Measurements from ENCODE around the gene CTCFL. TPM values are rescaled to one million over a fixed set of nuclear protein-coding genes. Genes with fewer than 3 reads are reported as not detected.
A peak's percentile ranks its signal among the peaks of the same experiment; 100 is the strongest.

Gene CTCFL
- total and polyA plus RNA-seq, 10 donors = 0.23 to 0.45 (median 0.26) TPM; not detected in 7

DNA sequence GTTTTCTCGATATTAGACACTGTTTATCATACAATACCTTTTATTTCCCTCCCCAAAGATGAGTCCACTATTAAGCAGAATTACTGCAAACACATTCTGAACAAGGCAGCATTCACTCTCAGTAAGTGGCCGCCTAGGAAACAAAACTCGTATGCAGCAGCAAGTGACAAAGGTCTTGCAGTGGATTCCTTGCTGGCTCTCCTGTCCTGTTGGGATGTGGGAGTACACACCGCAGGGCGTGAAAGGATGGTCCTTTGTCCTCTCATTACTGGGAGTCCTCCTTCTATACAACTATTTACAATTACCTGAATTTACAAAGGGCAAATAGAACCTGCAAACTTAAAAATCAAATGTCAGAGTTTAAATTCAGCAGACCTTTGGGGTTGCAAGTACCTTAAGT lies 16.1 kb downstream of the CTCFL start:
- WGBS, 5 donors = 80 to 89% (median 84%) methylated on average over 5 of the region's 5 CpGs
- DNase-seq = no peak
- no peaks in the 10 kb centered on the region for H3K36me3 ChIP-seq
- intact Hi-C loops (cut with DNase I; ENCODE audit: low total_unique reads) = no loop called here
- peaks cover 0 to 25% (median 6%) of the 10 kb centered on the region in 6 donors for H3K4me1 ChIP-seq
- H3K4me3 ChIP-seq = no peak overlapping the region
- no peaks in the 10 kb centered on the region for H3K9me3 ChIP-seq
- TF ChIP-seq, protein P1, sequence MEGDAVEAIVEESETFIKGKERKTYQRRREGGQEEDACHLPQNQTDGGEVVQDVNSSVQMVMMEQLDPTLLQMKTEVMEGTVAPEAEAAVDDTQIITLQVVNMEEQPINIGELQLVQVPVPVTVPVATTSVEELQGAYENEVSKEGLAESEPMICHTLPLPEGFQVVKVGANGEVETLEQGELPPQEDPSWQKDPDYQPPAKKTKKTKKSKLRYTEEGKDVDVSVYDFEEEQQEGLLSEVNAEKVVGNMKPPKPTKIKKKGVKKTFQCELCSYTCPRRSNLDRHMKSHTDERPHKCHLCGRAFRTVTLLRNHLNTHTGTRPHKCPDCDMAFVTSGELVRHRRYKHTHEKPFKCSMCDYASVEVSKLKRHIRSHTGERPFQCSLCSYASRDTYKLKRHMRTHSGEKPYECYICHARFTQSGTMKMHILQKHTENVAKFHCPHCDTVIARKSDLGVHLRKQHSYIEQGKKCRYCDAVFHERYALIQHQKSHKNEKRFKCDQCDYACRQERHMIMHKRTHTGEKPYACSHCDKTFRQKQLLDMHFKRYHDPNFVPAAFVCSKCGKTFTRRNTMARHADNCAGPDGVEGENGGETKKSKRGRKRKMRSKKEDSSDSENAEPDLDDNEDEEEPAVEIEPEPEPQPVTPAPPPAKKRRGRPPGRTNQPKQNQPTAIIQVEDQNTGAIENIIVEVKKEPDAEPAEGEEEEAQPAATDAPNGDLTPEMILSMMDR (IDR thresholded peaks at IDR 0.05 in 8 of 11, conservative IDR thresholded peaks at IDR 0.05 in 3 of 11) = no peak
- TF ChIP-seq POLR2A (IDR thresholded peaks at IDR 0.05) (no peak), POLR2AphosphoS5 (IDR thresholded peaks at IDR 0.05) (no peak)
- H3K27ac ChIP-seq = no peak overlapping the region
- peaks cover 0 to 28% (median 0%) of the 10 kb centered on the region in 7 donors for H3K27me3 ChIP-seq (replicated peaks in 1 of 7)

GRCh38 chr20:57508381-57508780 lies 16.6 kb downstream of the CTCFL start:
- Histone ChIP-seq H3K36me3 (no peaks in the 10 kb centered on the region), H3K4me1 (peaks cover 0 to 28% (median 10%) of the 10 kb centered on the region in 6 donors), H3K4me3 (no peak overlapping the region), H3K27me3 (replicated peaks in 1 of 7) (peaks cover 0 to 28% (median 0%) of the 10 kb centered on the region in 7 donors), H3K27ac (no peak overlapping the region), H3K9me3 (no peaks in the 10 kb centered on the region)
- 60 to 72% (median 66%) methylated on average over 8 of the region's 8 CpGs for WGBS, 5 donors
- DNase-seq = no peak
- intact Hi-C loops (cut with DNase I; ENCODE audit: low total_unique reads) = no loop called here
- no peak for TF ChIP-seq POLR2A (IDR thresholded peaks at IDR 0.05)
- TF ChIP-seq, protein P1 (IDR thresholded peaks at IDR 0.05 in 8 of 11, conservative IDR thresholded peaks at IDR 0.05 in 3 of 11) = no peak
- TF ChIP-seq POLR2AphosphoS5 (IDR thresholded peaks at IDR 0.05) = no peak

DNA sequence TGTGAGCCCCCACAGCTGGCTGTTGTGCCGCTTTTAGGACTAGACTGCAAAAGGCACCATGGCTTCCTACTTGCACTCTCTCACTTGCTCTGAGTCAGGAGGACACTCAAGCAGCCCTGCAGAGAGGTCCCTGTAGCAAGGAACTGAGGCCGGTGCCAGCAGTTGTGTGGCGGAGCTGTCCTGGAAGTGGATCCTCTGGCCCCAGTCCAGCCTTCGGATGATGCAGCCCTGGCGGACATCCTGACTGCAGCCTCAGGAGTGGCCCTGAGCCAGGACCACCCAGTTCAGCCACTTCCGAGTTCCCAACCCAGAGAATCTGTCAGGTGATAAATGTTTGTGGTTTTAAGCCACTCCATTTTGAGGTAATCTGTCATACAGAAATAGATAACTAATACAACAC lies 17.5 kb downstream of the CTCFL start:
- Histone ChIP-seq H3K27me3 (replicated peaks in 1 of 7) (peaks cover 0 to 28% (median 0%) of the 10 kb centered on the region in 7 donors), H3K9me3 (no peaks in the 10 kb centered on the region), H3K27ac (no peak overlapping the region), H3K36me3 (no peaks in the 10 kb centered on the region), H3K4me1 (peaks cover 0 to 37% (median 19%) of the 10 kb centered on the region in 6 donors), H3K4me3 (no peak overlapping the region)
- intact Hi-C loops (cut with DNase I; ENCODE audit: low total_unique reads) = no loop called here
- DNase-seq = no peak
- TF ChIP-seq, protein P1 (IDR thresholded peaks at IDR 0.05 in 8 of 11, conservative IDR thresholded peaks at IDR 0.05 in 3 of 11) = no peak
- TF ChIP-seq POLR2AphosphoS5 (IDR thresholded peaks at IDR 0.05) (peak in 2 of 3 donors; percentile 19 to 25), POLR2A (IDR thresholded peaks at IDR 0.05) (no peak)
- WGBS, 5 donors = 55 to 72% (median 62%) methylated on average over 4 to 6 of the region's 6 CpGs

- peaks cover 0 to 43% (median 21%) of the 10 kb centered on the region in 6 donors for H3K4me1 ChIP-seq
- no peaks in the 10 kb centered on the region for H3K9me3 ChIP-seq
- H3K27me3 ChIP-seq (replicated peaks in 1 of 7) = peaks cover 0 to 39% (median 0%) of the 10 kb centered on the region in 7 donors
- DNase-seq = no peak
- H3K4me3 ChIP-seq = no peak overlapping the region
- intact Hi-C loops (cut with DNase I; ENCODE audit: low total_unique reads) = no loop called here
- TF ChIP-seq POLR2AphosphoS5 (IDR thresholded peaks at IDR 0.05) (no peak), POLR2A (IDR thresholded peaks at IDR 0.05) (no peak)
- TF ChIP-seq, protein P1 (IDR thresholded peaks at IDR 0.05 in 8 of 11, conservative IDR thresholded peaks at IDR 0.05 in 3 of 11) = no peak
- no peaks in the 10 kb centered on the region for H3K36me3 ChIP-seq
- no peak overlapping the region for H3K27ac ChIP-seq
- WGBS, 5 donors = 75 to 83% (median 78%) methylated on average over 6 of the region's 6 CpGs
Measured at GRCh38 chr20:57505979-57506378, 19.0 kb downstream of the CTCFL start.

Measured in spleen (tissue), 11 donors.